GM18519 (cell line): ENCODE results near the gene TLE7.

ENCODE experiments used
- ATAC-seq: cut with Tn5 transposase; IDR thresholded peaks from one replicate; pipeline ENCODE4 v1.9.1; 2021; ENCODE audit warnings: mild to moderate bottlenecking, moderate library complexity; ENCODE audit not compliant: unreplicated experiment, low FRiP score

The TLE7 gene

DNA sequence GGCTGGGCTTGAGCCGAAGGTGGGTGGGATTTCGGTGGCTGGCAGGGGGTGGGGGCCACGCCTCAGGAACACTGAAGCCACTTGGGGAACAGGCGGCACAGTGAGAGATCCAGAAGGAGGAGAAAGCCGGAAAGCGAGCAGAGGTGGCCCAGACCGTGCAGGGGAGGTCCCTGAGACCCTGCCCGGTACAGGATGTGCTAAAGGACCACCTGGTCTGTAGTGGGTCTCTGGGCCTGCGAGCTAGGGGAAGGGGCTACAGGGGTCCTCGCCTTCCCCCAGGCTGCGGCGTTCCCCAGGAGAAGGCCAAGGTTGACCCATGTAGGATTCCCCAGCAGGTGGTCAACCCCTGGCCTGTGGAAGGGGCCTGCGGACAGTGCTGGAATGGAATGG is at the start of gene TLE7:
Gene TLE7, minus strand, starts transcription at position 4 of the 390 bp plus-strand sequence. CDS start 8,730 bp downstream, outside the sequence.
- no peak for ATAC-seq

DNA sequence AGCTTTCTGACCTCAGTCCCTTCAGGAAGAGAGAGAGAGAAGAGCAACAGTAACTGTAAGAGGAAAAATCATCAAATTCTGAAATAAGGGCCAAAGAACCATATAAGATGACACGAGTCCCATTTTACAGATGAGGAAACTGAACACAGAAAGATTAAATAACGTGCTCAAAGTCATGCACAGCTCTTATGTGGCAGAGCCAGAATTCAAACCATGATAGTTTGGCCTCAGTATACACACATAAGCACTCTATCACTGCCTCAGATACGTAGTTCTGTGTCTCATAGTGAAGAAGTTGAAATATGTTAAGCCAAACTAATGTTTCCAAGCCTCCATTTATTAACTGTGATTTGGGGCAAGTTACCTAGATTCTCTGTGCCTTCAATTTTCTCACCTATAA is 49.2 kb upstream of the TLE7 start:
- no peak for ATAC-seq

DNA sequence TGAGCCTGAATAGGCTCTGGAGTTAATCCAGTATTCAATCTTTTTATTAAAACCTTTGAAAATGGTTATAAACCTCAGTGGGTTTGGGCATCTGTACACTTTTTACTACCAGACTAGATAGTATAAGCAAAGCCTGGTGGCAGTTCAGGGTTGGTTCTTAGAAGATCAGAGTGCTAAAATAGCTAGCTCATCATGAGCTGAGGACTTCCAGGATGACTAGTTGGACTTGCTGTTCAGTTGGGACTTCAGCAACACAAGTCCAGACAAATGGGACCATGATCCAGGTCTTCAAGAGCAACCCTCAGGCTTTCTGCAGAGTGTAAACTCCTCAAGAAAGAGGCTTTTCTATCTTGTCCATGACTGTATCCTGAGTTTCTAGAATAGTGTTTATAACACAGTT is 48.5 kb upstream of the TLE7 start:
- no peak for ATAC-seq

DNA sequence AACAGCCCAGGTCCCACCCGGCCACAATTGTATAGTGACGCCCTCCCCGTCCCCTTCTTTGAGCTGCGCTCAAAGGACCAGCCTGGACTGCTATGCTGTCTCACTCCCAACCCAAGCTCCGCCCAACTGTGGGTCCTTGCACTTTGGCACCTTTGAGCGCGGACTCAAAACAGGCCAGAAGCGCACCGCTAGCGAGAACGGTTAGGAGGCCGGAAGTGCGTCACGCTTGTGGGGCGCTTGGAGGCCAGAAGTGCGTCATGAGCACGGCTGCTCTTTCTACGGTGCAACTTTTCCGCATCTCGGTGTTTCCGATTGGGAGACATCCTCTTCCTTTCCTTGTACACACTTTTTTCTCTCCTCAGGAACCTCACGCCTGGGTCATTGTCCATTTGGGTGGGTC is 47.3 kb upstream of the TLE7 start, which contains the start of gene ZNF19:
Gene ZNF19, minus strand, starts transcription at position 203 of the 400 bp plus-strand sequence. CDS start 7,210 bp downstream, outside the sequence.
- ATAC-seq, result no peak

DNA sequence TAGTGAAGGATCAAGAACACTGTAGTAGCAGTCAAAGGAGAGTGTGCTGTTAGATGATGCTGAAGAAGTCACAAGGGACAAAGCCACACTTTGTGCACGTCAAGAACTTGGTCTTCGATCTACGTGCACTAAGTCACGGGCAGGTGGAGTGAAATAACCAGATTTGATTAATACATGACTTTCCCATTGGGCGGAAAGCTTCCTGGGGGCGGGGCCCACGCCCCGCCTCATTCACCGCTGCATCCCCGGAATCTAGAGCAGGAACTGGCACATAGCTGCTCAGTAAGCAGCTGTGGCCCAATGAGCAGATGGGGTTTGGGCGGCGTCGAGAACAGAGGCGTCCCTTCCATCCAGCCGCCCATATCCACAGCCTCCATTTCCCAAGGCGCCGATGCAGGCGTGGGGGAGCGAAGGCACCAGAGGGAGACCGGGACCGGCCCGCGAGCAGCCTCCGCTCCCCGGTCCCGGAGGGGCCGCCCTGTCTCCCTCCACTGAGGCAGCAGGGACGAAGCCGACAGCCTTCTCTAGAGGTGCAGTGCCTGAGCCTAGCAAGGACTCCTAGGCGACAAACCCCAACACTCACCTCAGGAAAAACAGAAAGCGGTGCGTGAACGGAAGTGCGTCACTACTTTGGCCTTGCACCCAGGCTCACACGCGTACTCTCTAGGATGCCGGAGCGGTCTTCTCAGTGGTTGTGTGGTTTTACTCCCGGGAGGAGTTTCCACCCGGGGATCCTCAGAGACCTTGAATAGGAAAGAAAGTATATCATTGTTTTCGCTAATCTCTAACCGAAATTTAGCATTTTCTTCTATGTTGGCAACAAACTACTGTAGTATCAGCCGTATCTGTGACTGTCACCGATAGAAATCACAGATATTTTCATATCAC is 42.4 kb upstream of the TLE7 start:
- ATAC-seq, result peak; percentile 70

DNA sequence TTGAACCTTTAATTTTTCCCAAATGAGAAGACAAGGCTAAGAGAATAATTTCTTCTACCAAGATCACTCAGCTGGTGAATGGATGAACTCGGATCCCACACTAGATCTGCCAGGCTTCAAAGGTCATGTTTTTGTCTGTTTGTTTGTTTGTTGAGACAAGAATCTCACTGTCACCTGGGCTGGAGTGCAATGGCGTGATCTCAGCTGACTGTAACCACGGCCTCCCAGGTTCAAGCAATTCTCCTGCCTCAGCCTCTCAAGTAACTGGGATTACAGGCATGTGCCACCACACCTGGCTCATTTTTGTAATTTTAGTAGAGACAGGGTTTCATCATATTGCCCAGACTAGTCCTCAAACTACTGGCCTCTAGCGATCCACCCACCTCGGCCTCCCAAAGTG is 40.7 kb upstream of the TLE7 start:
- ATAC-seq, result no peak

DNA sequence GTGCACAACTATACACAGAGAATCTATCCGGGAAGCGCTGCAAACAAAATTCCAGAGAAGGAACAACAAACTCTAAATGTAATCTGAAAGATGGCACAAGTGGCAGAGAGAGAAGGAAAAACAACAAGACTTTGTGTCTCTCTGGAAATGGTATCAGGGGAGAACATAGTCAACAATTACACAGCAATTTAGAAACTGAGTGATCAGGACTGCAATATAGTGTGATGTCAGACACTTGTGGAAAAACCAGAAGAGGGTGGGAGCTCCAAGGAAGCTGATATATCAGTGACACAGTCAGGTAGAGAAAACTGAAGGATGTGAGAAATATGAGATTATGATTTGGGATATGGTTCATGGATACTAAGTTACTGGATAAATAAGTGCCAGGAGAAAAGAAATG is 39.1 kb upstream of the TLE7 start:
- no peak for ATAC-seq

DNA sequence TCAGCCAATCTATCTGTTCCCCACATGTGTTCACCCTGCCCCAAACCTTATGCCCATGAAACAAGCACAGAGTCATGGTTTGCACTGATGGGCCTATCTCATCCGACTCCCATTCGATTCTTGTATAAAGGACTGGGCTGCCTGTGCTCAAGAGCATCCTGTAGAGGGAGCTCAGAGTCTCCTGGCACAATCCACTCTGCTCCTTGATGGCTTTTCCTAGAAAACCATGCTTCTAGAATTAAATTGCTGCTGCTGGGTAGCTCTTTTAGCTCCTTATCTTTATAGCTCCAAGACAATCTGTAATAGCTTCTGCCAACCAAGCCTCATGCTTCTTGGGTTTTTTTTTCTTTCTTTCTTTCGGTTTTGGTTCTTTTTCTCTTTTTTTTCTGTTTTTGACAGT is 37.6 kb upstream of the TLE7 start:
- no peak for ATAC-seq

DNA sequence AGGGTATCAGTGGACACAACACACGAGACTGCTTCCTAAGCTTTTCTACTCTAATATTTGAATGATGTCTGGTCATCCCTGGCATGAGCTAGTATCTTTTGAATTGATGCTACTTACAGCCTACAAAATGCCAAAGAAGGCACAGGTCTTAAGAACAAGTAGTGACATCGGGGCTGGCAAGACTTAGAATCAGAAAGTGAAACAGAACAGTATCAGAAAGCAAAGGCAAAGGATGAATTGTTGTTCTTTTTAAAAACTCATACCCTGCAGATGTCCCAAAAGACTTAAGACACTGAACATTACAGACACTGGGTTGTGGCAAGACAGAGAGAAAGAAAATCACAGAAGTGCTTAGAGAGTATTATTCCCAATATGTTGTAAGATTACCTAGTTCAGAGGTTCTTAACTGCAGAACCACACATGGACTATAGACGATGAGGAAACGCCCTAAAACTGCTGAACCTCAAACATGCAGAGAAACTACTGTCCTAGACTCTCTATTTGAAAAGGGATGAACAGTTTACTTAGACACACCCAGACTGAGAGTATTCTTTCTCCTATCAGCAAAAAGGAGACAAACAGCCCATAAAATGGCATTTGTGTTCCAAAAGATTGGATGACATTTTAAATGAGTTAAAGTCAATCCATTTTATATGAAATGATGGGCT is 34.7 kb upstream of the TLE7 start:
- ATAC-seq, result no peak

DNA sequence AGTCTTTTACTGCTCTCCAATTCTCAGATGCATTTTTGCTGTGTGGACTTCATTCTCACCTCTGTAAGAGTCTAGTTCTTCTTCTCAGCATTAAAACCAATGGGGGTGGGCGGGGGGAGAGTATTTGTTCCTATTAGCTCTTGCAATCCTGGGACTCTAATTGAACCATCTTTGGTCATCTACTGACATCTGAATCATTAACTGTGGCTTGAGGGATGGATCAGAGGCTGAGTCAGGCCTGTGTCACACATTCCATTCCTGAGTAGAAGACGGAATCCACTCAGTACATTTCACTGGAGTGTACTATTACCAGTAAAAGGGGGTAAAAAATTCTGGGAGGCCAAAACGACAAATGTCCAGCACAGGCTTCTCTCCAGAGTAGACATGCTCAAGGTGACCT is 33.0 kb upstream of the TLE7 start:
- ATAC-seq, result no peak

DNA sequence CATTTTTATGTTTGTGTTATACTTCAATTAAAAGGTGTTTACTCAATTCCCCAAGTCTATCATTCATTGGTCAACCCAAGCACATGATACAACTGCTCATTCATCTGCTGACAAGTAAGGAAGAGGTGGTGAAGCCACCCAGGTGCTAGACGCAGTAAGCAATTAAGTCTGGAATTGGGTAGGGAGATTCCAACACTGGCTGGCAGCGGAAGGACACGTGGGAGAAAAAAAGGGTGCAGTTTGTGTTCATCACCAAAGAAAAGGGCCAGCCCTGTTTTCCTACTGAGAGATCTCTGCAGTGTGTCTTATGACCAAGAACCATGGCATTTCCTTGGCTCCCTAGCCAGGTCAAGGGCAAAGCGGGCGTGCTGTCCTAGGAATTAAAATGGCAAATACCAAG is 32.0 kb upstream of the TLE7 start:
- no peak for ATAC-seq

DNA sequence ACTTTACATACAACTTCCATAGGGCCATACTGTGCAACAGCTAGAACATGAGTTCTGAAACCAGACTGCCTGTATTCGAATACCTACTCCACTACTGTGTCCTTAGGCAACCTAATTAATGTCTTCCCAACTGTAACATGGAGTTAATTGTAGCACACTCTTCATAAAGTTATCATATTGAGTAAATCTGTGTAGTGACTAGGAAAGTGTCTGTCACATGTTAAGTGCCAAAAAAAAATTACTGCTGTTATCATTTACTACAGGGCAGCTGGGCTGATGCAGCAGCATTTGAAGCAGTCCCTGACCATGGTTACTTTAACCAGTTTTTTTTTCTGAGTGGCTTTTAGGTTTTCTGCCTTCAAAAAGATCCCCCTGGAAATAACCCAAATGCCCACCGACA is 31.1 kb upstream of the TLE7 start:
- ATAC-seq, result no peak

DNA sequence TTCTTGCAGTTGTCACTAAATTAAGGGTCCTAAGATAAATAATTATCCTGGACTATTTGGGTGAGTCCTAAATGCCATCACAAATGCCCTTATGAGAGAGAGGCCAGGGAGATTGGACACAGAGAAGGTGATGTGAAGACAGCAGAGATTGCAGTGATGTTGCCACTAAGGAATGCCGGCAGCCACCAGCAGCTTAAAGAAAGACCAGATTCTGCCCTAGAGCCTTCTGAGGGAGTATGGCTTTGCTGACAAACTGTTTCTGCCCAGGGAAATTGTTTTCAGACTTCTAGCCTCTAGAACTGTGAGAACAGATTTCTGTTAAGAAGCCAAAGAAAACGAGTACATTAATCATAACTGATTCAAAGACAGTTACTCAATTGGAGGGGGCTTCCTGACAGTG is 30.2 kb upstream of the TLE7 start:
- no peak for ATAC-seq

DNA sequence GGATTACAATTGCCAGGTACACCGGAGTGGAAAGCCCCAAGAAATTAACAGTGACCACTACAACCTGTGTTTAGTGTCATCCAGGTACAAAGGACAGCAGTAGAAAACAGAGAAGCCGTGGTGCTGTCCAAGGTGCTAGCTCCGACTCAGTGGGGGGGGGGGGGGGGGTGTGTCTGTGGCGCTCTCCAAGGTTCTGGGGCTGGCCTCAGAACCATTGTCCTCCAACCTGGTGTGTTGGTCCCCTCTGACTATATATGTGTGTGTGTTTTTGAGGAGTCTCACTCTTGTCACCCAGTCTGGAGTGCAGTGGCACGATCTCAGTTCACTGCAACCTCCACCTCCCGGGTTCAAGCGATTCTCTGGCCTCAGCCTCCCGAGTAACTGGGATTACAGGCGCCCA is 26.0 kb upstream of the TLE7 start:
- no peak for ATAC-seq

DNA sequence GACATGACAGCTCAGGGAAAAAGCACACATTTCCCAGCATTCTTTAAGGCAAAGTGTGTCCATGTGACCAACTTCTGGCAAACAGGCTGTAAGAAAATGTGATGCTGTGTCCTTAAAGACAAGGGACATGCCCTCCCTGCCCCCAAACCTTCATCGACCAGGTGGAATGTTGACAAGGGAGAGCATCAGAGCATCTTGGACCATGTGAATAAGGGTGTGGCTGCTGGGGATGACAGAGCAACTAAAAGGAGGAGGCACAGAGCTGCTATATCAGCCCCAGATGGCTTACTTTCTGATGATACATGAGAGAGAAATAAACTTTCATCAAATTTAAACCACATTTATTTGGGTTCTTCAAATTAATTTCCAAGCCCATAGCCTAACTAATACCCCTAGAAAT is 22.4 kb upstream of the TLE7 start:
- ATAC-seq, result no peak

DNA sequence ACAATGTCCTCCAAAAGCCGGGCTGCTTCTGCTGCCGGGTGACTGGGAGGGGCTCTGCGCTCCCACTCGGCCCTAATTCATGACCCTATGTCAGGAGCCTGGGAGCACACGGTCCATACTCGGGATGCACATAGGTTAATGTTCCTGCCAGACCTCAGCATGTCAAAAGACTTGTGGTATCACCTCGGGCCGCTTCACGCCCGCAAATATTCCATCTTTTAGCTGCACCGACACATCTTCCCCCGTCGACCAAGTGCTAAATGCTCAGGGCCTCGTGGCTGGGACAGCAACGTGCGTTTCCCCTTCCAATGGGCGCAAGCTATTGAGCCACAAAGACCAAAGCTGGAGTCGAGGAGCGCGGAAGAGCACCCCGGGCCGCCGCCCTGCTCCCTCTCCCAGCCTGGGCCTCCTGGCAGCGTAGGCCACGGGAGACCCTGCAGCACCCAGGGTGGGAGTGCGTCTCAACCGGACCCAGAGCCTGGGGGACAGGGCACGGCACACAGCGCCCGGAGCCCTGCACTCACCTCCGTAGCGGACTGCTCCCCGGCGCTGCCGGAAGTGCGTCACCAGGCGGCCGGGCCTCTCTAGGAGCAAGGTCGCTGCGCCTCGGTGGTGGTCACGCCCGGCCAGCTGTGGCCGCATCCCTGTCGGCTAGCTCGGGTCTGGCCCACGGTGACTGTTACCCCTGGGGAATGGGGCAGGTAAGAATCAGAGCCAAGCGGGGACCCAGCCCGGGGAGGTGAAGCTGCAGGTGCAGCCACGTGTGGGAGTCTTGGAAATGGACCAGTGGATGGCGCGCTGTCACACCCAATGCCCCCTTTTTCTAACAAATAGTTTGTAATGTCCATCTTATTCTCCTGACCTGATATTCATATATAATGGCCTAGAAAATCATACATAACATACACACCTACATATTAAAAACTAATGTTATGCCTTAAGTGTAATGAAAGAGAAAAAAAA is 20.1 kb upstream of the TLE7 start, which contains the start of gene ZNF23:
Gene ZNF23, minus strand, starts transcription at position 562 of the 963 bp plus-strand sequence. CDS start 5,451 bp downstream, outside the sequence.
- peak; percentile 82 for ATAC-seq

DNA sequence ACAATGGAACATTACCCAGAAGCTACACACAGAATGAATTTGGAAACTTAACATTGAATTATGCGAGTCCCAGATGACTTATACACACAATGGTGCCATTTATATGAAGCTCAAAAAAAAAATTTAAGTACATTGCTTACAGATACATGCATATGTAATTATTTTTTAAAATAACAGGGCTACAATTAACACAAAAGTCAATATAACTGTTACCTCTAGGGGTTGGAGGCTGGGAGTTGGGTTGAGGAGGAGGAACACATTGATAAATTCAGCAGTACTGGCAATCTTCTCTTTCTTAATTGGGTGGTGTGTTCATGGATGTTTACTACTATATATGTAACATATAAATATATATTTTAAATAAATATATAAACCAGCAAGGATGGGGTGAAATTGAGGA is 19.1 kb upstream of the TLE7 start:
- ATAC-seq, result no peak

DNA sequence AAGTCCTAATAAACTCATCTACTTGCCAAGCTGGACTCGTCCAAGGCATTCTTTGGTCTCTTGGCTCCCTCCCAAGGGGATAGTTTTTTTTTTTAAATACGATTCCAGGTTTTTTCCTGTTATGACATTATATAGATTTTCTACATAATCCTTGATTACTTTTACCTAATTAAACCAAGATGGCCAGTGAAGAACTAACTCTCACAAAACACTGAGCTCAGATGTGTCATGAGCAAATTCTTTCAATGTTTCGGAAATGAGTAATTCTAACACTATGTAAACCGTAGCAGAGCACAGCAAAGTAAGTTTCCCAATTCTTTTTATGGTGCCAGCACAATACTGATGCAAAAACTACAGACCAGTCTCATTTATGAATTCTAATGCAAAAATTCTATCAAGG is 18.4 kb upstream of the TLE7 start:
- no peak for ATAC-seq

DNA sequence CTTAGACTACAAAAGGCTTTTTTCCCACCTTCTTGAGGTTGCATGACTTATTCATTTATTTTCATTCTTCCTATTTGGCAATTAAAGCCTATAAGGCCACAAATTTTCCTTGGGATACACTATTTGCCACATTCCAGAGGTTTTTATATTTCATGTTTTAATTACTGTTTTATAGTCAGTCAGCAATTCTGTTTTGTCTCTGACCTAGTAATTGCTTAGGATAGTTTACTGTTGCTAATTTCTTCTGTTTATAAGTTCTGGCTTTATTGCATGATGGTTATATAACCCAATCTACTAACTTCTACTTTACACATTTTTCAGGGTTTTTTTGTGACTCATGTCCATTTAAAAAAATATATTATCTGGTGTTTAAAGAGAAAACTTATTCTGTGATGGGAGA is 17.7 kb upstream of the TLE7 start:
- ATAC-seq, result no peak

DNA sequence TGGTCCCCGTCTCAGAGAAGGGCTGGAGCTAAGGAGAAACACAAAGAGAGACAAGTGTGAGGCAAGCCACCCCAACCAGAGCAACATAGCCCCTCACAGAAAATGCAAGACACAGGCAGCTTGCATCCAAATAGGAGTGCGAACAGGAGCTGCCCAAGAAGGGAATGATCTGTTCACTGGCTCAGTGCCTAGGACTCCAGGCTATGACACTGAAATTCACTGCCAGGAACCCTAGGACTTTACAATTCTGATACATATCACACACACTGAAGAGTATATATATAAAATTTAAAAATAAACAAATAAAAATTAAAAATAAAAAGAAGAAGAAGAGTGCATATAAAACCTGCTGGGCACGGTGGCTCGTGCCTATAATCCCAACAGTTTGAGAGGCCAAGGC is 14.9 kb upstream of the TLE7 start:
- ATAC-seq, result no peak

DNA sequence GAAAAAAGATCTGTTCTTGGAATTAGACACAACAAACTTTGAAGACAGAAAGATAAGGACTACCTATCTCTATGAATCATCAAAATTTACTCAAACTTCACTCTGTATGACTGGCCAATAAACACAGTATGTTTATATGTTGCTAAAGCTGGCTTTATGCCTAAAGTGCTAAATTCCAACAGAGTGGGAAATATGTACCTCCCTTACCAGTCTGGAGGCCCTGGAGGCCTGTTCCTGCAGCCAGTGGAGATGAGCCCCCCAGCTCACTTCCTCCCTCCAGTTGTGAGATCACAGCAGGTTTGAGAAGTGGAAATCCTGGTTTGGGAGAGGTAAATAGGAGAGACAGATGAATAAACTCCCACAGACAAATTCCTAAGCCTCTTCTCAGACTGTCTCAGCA is 11.2 kb upstream of the TLE7 start:
- ATAC-seq, result no peak
